SJSA1 (cell line): ENCODE data around the gene C2orf42. TPM values are rescaled to one million over a fixed set of nuclear protein-coding genes. Genes with fewer than 3 reads are reported as not detected.
"Not testable (repeated sequence)": the region's sequence is repeated elsewhere in the genome, so short reads cannot be mapped to it uniquely, and the experiment has no call there.

Experiments used
- DNase-seq, 2 experiments: peaks; one replicate each; pipeline ENCODE4 v3.0.0-alpha.2; 2015 to 2020; ENCODE audit warnings: low spot score in 2 of 2, low read depth in 1 of 2
- H3K27ac ChIP-seq: fragments of 250-450 bp; sonication (Bioruptor Pico); 2 replicates; pipeline ENCODE4 v1.5.1; 2020; ENCODE audit warnings: mild to moderate bottlenecking, moderate library complexity
- H3K27me3 ChIP-seq: fragments of 250-450 bp; sonication (Bioruptor Pico); replicated peaks from 2 replicates; pipeline ENCODE4 v1.5.1; 2020; ENCODE audit warnings: mild to moderate bottlenecking, moderate library complexity
- H3K36me3 ChIP-seq: fragments of 250-450 bp; sonication (Bioruptor Pico); 2 replicates; pipeline ENCODE4 v1.5.1; 2020; ENCODE audit warnings: mild to moderate bottlenecking
- H3K4me1 ChIP-seq: fragments of 250-450 bp; sonication (Bioruptor Pico); replicated peaks from 2 replicates; pipeline ENCODE4 v1.6.1; 2021; ENCODE audit warnings: mild to moderate bottlenecking
- H3K4me3 ChIP-seq: fragments of 250-450 bp; sonication (Bioruptor Pico); 2 replicates; pipeline ENCODE4 v1.5.1; 2020; ENCODE audit warnings: mild to moderate bottlenecking
- H3K9me3 ChIP-seq: fragments of 250-450 bp; sonication (Bioruptor Pico); replicated peaks from 2 replicates; pipeline ENCODE4 v1.5.1; 2020; ENCODE audit warnings: mild to moderate bottlenecking
- total RNA-seq: library from RNA; depleted of rRNA; stranded (reverse); fragments of >200 nt; shearing (Covaris generic); gene quantifications from 2 replicates; pipeline ENCODE4 v1.2.3, GENCODE V29; 2014

The C2orf42 gene
- total RNA-seq, 1 experiment from 2014 or later: 13.7 TPM

DNA sequence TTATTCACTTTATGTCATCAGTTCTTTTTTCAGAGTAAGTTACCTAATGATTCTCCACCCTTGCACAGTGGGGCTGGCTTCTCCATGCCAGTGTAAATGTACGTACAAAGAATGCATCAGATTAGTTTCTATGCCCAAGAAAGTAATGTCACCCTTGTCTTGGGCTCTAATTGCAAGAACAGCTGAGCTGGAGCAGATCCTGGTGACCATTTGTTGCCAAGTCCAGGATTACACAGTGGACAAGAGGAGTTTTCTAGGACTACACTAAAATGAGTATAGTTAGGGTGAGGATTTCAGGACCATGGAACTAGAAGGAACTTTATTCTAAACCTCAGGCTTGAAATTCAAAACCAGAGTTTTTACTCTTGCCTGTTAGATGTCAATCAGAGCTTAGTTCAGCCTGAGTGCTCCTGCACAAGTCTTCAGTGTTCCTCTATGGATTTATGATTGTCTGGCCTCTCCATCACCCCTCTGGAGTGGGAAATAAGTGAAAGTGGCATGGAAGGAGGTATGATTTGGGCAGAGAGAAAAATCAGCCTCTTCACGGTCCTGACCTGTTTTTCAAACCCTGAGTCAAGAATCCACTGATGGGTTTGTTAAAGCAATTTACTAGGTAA lies 73.8 kb downstream of the C2orf42 start:
- H3K9me3 ChIP-seq: no peaks in the 10 kb centered on the region
- H3K4me1 ChIP-seq: peaks cover 16% of the 10 kb centered on the region
- DNase-seq: no peak
- H3K27ac ChIP-seq: no peak overlapping the region
- H3K27me3 ChIP-seq: no peaks in the 10 kb centered on the region
- no peaks in the 10 kb centered on the region for H3K36me3 ChIP-seq
- no peak overlapping the region for H3K4me3 ChIP-seq

DNA sequence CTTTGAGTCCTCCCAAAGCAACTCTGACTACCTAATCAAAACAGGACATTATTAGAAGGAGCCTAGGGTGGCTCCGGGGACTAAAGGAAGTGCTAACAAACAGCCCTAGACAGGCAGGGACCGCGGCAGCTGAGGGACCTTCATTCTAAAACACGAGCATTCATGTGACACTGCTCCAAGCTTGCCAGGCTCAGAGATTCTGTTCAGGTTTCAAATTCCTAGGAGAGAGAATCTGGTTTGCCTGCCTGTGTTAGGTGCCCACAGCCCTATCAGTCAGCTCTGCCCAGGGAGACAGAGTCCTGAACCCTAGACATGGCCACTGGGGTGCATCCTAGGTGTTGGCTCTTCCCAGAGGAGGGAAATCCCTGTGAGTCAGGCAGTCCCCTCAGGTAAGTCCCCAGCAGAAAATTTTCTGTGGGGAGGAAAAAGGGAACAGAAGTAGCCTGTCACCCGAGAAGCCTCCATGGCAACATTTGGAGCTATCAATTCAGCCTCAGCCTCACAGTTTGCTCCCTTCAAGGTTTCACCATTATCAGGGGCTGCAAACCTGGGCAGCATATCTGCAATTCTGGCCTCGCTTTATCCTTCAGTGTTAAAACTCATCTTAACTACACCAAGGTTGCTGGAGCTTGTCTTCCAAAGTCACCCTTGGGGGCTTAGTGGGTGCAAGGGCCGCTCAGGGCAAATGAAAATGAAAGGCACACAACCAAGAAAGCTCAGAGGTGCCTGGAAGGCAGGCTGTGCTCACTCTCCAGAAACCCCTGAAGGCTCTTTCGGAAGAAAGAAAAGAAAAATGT lies 75.0 kb downstream of the C2orf42 start:
- Histone ChIP-seq H3K4me1 (peaks cover 28% of the 10 kb centered on the region), H3K27ac (no peak overlapping the region), H3K9me3 (no peaks in the 10 kb centered on the region), H3K36me3 (no peaks in the 10 kb centered on the region), H3K27me3 (no peaks in the 10 kb centered on the region), H3K4me3 (no peak overlapping the region)
- no peak for DNase-seq

GRCh38 chr2:70113359-70114070 lies 77.3 kb downstream of the C2orf42 start:
- Histone ChIP-seq H3K36me3 (no peaks in the 10 kb centered on the region), H3K27me3 (no peaks in the 10 kb centered on the region), H3K4me1 (peaks cover 30% of the 10 kb centered on the region), H3K27ac (no peak overlapping the region), H3K9me3 (no peaks in the 10 kb centered on the region), H3K4me3 (no peak overlapping the region)
- DNase-seq: no peak

DNA sequence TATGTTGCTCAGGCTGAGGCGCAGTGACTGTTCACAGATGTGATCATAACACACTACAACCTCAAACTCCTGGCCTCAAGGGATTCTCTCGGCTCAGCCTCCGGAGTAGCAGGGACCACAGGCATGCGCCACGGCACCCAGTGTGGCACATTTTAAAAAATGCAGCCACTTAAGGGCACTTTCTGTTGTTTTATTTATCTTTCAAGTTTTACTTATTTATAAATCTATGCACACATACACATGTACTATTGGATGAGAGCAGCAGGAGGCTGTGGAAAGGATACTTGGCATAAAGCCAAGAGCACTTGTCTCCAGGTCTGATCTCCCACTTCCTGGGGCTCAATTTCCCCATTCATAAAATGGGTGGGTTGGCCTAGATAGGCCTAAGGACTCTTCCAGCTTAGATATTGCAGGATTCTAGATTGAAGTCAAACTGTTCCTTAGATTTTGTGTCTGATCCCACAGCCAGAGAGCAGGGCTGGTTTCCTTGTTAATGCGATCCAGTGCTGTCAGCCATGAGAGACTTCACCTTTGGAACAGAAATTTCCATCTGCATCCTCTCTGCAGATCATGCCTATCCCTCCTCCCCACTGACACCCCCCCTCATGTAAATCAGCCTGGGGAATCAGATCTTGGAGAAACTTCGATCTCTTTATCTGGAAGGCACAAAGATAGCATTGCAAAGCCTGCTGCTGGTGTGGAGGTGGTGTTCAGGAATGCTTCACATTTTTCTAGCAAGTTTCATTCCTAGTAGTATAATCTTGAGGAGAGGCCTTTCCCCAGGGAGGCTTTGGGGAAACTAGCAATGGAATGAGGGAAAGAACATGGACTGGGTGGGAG lies 78.8 kb downstream of the C2orf42 start:
- Histone ChIP-seq H3K27me3 (no peaks in the 10 kb centered on the region), H3K4me3 (no peak overlapping the region), H3K27ac (peak overlapping the region; percentile 23), H3K36me3 (no peaks in the 10 kb centered on the region), H3K4me1 (peaks cover 41% of the 10 kb centered on the region), H3K9me3 (no peaks in the 10 kb centered on the region)
- peak in 1 of 2 experiments; percentile 65 for DNase-seq

DNA sequence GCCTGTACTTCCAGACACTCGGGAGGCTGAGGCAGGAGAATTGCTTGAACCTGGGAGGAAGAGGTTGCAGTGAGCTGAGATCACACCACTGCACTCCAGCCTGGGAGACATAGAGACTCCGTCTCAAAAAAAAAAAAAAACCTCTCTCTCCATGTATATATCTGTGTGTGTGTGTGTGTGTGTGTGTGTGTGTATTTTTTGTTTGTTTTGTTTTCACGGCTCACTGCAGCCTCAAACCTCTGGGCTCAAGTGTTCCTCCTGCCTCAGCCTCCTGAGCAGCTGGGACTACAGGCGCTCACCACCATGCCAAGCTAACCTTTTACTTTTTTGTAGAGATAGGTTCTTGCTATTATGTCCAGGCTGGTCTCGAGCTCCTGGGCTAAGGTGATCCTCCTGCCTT lies 80.4 kb downstream of the C2orf42 start:
- H3K4me1 ChIP-seq: peaks cover 42% of the 10 kb centered on the region
- not testable (repeated sequence) for DNase-seq, H3K9me3 ChIP-seq, H3K27ac ChIP-seq, H3K27me3 ChIP-seq, H3K36me3 ChIP-seq, H3K4me3 ChIP-seq

GRCh38 chr2:70106138-70106537 lies 84.7 kb downstream of the C2orf42 start:
- H3K9me3 ChIP-seq, H3K27me3 ChIP-seq, DNase-seq, H3K36me3 ChIP-seq, H3K4me3 ChIP-seq, H3K27ac ChIP-seq: not testable (repeated sequence)
- H3K4me1 ChIP-seq: peaks cover 33% of the 10 kb centered on the region

DNA sequence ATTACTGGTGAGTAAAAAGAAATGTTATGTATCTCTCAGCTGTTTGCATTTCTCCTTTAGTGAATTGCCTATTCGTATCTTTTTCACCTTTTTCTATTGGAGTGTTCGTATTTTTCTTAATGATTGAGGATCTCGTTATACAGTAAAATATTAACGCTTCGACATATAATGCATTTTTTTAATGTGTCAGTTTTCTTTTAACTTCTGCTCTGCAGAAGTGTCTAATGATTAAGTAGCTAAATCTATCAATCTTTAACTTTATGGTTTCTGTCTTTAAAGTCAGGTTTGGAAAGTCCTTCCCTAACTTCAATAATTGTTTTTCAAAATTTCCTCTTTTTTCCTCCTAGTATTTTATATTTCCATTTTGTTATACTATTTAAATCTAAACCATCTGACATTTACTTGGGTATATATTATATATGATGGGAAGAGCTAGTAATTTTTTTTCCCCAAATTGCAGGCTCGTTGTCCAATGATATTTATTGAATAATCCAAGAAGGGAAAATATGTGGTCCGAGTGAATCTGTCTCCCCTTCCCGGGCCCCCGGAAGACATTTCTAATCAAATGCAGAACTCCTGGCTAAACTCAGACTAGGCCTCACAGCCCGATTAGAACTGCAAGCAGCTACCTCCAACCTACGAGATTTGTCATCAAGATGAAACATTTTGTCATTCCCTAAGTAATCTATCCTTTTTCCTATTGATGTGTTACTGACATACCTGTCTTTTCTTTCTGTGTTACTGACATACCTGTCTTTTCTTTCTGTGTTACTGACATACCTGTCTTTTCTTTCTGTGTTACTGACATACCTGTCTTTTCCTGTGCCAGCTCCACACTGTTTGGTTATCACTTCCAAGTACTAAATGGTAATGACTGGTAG lies 86.3 kb downstream of the C2orf42 start:
- Histone ChIP-seq H3K27me3 (no peaks in the 10 kb centered on the region), H3K4me1 (peaks cover 29% of the 10 kb centered on the region), H3K4me3 (no peak overlapping the region), H3K27ac (no peak overlapping the region), H3K9me3 (no peaks in the 10 kb centered on the region), H3K36me3 (no peaks in the 10 kb centered on the region)
- no peak for DNase-seq

GRCh38 chr2:70103531-70104061 lies 87.2 kb downstream of the C2orf42 start:
- no peaks in the 10 kb centered on the region for H3K36me3 ChIP-seq
- H3K9me3 ChIP-seq: no peaks in the 10 kb centered on the region
- no peak overlapping the region for H3K27ac ChIP-seq

DNA sequence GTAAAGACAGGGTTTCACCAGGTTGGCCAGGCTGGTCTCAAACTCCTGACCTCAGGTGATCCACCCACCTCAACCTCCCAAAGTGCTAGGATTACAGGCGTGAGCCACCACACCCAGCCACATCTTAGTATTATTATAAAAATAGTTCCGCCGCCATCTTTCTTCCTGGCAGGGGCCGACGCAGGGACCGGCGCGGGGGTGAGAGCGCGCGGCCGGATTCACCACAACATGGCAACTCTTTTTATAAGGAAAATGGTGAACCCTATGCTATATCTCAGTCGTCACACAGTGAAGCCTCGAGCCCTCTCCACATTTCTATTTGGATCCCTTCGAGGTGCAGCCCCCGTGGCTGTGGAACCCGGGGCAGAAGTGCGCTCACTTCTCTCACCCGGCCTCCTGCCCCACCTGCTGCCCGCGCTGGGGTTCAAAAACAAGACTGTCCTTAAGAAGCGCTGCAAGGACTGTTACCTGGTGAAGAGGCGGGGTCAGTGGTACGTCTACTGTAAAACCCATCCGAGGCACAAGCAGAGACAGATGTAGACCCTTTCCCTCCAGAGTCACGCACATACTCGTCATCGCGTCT lies 88.4 kb downstream of the C2orf42 start:
- not testable (repeated sequence) for H3K27ac ChIP-seq, H3K4me1 ChIP-seq, H3K9me3 ChIP-seq, H3K27me3 ChIP-seq, H3K4me3 ChIP-seq, DNase-seq, H3K36me3 ChIP-seq

More at GRCh38 chr2:70103531-70104061, 87.2 kb downstream of the C2orf42 start:
- DNase-seq: no peak
- Histone ChIP-seq H3K4me1 (peaks cover 21% of the 10 kb centered on the region), H3K27me3 (no peaks in the 10 kb centered on the region), H3K4me3 (no peak overlapping the region)

GRCh38 chr2:70101686-70102085 lies 89.1 kb downstream of the C2orf42 start:
- H3K36me3 ChIP-seq, H3K4me1 ChIP-seq, H3K4me3 ChIP-seq, DNase-seq, H3K27ac ChIP-seq, H3K27me3 ChIP-seq, H3K9me3 ChIP-seq: not testable (repeated sequence)

- no peaks in the 10 kb centered on the region for H3K9me3 ChIP-seq
- peaks cover 7% of the 10 kb centered on the region for H3K4me1 ChIP-seq
- no peak overlapping the region for H3K27ac ChIP-seq
- no peak for DNase-seq
- H3K4me3 ChIP-seq: no peak overlapping the region
- no peaks in the 10 kb centered on the region for H3K36me3 ChIP-seq
- no peaks in the 10 kb centered on the region for H3K27me3 ChIP-seq
Observed at GRCh38 chr2:70101174-70101573, 89.6 kb downstream of the C2orf42 start.
